ENCODE data around the gene ADAM22.
"Not testable (repeated sequence)": the region's sequence is repeated elsewhere in the genome, so short reads cannot be mapped to it uniquely, and the experiment has no call there.

The ADAM22 gene

GRCh38 chr7:87941138-87941537 lies 7.1 kb downstream of the ADAM22 start:
- POLR2A ChIA-PET = no interaction called here
- Histone ChIP-seq H3K9me3 (ENCODE audit: control insufficient read depth, insufficient read depth, low read depth, low read length) (no peaks in the 10 kb centered on the region), H3K36me3 (ENCODE audit: control insufficient read depth in 2 of 2, insufficient read depth in 1 of 2, low read length in 2 of 2) (peaks cover 0 to 4% of the 10 kb centered on the region in 2 experiments; a peak in 1 of 3 replicates), H3K4me1 (ENCODE audit: control insufficient read depth, insufficient read depth, low read length) (peaks cover 4% of the 10 kb centered on the region), H3K4me3 (ENCODE audit: low read depth, low read length) (no peak overlapping the region), H3K27ac (ENCODE audit: extremely low read depth, low read depth, low read length) (no peak overlapping the region)
- no peak for TF ChIP-seq ZNF560 (tag by site-specific recombination; IDR thresholded peaks at IDR 0.05; ENCODE audit: borderline replicate concordance)
- TF ChIP-seq FEZF1 (tag by site-specific recombination; IDR thresholded peaks at IDR 0.05) = peak; percentile 23; the same call in 1 of the 2 replicates
- no peak for TF ChIP-seq ZNF132 (tag by site-specific recombination; IDR thresholded peaks at IDR 0.05; ENCODE audit: borderline replicate concordance)
- no peak for TF ChIP-seq IKZF3 (tag by site-specific recombination; IDR thresholded peaks at IDR 0.05)
- CTCF ChIA-PET = no interaction called here

GRCh38 chr7:87944547-87944946 lies 10.5 kb downstream of the ADAM22 start:
- CTCF ChIA-PET = interaction anchor here (0.7 kb wide), 1 partner anchor 157 kb away, joined by 3 read pairs; no protein-coding TSS in a partner anchor
- H3K9me3 ChIP-seq (ENCODE audit: control insufficient read depth, insufficient read depth, low read depth, low read length) = no peaks in the 10 kb centered on the region

GRCh38 chr7:87945926-87946325 lies 11.9 kb downstream of the ADAM22 start:
- H3K27ac ChIP-seq (ENCODE audit: extremely low read depth, low read depth, low read length); H3K4me3 ChIP-seq (ENCODE audit: low read depth, low read length); H3K36me3 ChIP-seq (ENCODE audit: control insufficient read depth in 2 of 2, insufficient read depth in 1 of 2, low read length in 2 of 2); H3K9me3 ChIP-seq (ENCODE audit: control insufficient read depth, insufficient read depth, low read depth, low read length); H3K4me1 ChIP-seq (ENCODE audit: control insufficient read depth, insufficient read depth, low read length); CTCF ChIA-PET: not testable (repeated sequence)
- POLR2A ChIA-PET = interaction anchor here (1.1 kb wide), 1 partner anchor 12 kb away, joined by 3 read pairs; the partner anchor contains the start of gene ADAM22

More at GRCh38 chr7:87944547-87944946, 10.5 kb downstream of the ADAM22 start:
- Histone ChIP-seq H3K4me1 (ENCODE audit: control insufficient read depth, insufficient read depth, low read length) (peaks cover 4% of the 10 kb centered on the region), H3K27ac (ENCODE audit: extremely low read depth, low read depth, low read length) (no peak overlapping the region), H3K4me3 (ENCODE audit: low read depth, low read length) (no peak overlapping the region), H3K36me3 (ENCODE audit: control insufficient read depth in 2 of 2, insufficient read depth in 1 of 2, low read length in 2 of 2) (no peaks in the 10 kb centered on the region)
- POLR2A ChIA-PET = interaction anchor here (3.3 kb wide), 1 partner anchor 11 kb away, joined by 13 read pairs; the partner anchor contains the start of gene ADAM22
- TF ChIP-seq GLIS2 (tag by site-specific recombination; IDR thresholded peaks at IDR 0.05) (no peak), KLF1 (tag by site-specific recombination; IDR thresholded peaks at IDR 0.05) (no peak), ZNF362 (tag by site-specific recombination; IDR thresholded peaks at IDR 0.05) (no peak), REST (tag by site-specific recombination; IDR thresholded peaks at IDR 0.05) (no peak), ZNF488 (tag by site-specific recombination; IDR thresholded peaks at IDR 0.05) (no peak), ZNF792 (tag by site-specific recombination; IDR thresholded peaks at IDR 0.05) (no peak), KLF17 (tag by site-specific recombination; IDR thresholded peaks at IDR 0.05) (no peak), ZNF211 (tag by site-specific recombination; IDR thresholded peaks at IDR 0.05; ENCODE audit: low read depth) (no peak), ZNF521 (tag by site-specific recombination; IDR thresholded peaks at IDR 0.05) (no peak)

Measured in HEK293 (cell line).